GM19372 (cell line): ENCODE measurements around the gene GRK2.

Experiments
- ATAC-seq: cut with Tn5 transposase; IDR thresholded peaks from one replicate; pipeline ENCODE4 v1.9.1; 2021; ENCODE audit warnings: mild to moderate bottlenecking, low read depth, moderate library complexity; ENCODE audit not compliant: unreplicated experiment

The GRK2 gene

GRCh38 chr11:67269401-67270255 lies 3.4 kb downstream of the GRK2 start:
- ATAC-seq = no peak

GRCh38 chr11:67270256-67271204 lies 4.3 kb downstream of the GRK2 start:
- ATAC-seq = no peak

- ATAC-seq = no peak
These were observed 4.9 kb downstream of the GRK2 start for GRCh38 chr11:67271205-67271540.

- no peak for ATAC-seq
These were observed 5.4 kb downstream of the GRK2 start for GRCh38 chr11:67271541-67272284.

GRCh38 chr11:67272327-67273259 lies 6.3 kb downstream of the GRK2 start:
- no peak for ATAC-seq

- ATAC-seq = no peak
These were observed 7.2 kb downstream of the GRK2 start for GRCh38 chr11:67273260-67273990.

GRCh38 chr11:67274768-67275605 lies 8.7 kb downstream of the GRK2 start:
- ATAC-seq = no peak

- no peak for ATAC-seq
These were observed 9.5 kb downstream of the GRK2 start for GRCh38 chr11:67275606-67276409.

- ATAC-seq = peak; percentile 21
These were observed 10.5 kb downstream of the GRK2 start for GRCh38 chr11:67276781-67277230.

- ATAC-seq = peak; percentile 87
These were observed 11.1 kb downstream of the GRK2 start for GRCh38 chr11:67277231-67277961.

GRCh38 chr11:67278135-67278938 lies 12.1 kb downstream of the GRK2 start:
- no peak for ATAC-seq

- no peak for ATAC-seq
These were observed 12.8 kb downstream of the GRK2 start for GRCh38 chr11:67278939-67279588.

- no peak for ATAC-seq
These were observed 13.5 kb downstream of the GRK2 start for GRCh38 chr11:67279589-67280340.

GRCh38 chr11:67280341-67280787 lies 14.1 kb downstream of the GRK2 start:
- ATAC-seq = no peak
